K562 (cell line): Measurements from ENCODE around the gene NDOR1. TPM values are rescaled to one million over a fixed set of nuclear protein-coding genes. Genes with fewer than 3 reads are reported as not detected.

Source experiments
- ATAC-seq: fragments of 200-7000 bp; cut with Tn5 transposase; 3 replicates; pipeline ENCODE4 v1.9.1; 2020; ENCODE audit warnings: moderate library complexity
- BruUV-seq: library from RNA; stranded (reverse); fragments of 400-500 nt; replicated peaks from 2 replicates; lab custom pipeline; 2021; lab: Mats Ljungman, UMichigan
- CTCF ChIA-PET: fragments of 300-600 bp; formaldehyde crosslinking; extraction: SDS; loops from one replicate; lab custom pipeline; 2021; ENCODE audit warnings: low intra/inter-chr PET ratio; lab: Yijun Ruan, JAX
- POLR2A ChIA-PET: fragments of 300-600, 350-650 bp; sonication (Branson Sonifier 250); formaldehyde crosslinking; extraction: SDS; loops from one replicate; lab custom pipeline; 2021; ENCODE audit warnings: antibody characterized with exemption, inconsistent platforms; lab: Yijun Ruan, JAX
- DNase-seq, 4 experiments: peaks; one replicate each; pipeline versions ENCODE4 v3.0.0 to v3.0.0-alpha.2; 2011 to 2018; ENCODE audit warnings: low spot score in 3 of 4, mixed read lengths in 3 of 4; ENCODE audit errors: extremely low read depth in 1 of 4
- FAIRE-seq: peaks from 2 replicates; lab custom pipeline; 2011; peaks lifted over from hg19 to GRCh38; lab: Jason Lieb, UNC
- H2AFZ ChIP-seq: 2 replicates; pipeline ENCODE4 v1.6.0; 2011; ENCODE audit warnings: low read depth, low read length, control low read depth, inconsistent platforms
- H3K27ac ChIP-seq: fragments of 200-600 bp; 3 replicates; pipeline ENCODE4 v1.8.0; 2011; ENCODE audit warnings: low read depth, mild to moderate bottlenecking, control low read depth, inconsistent platforms, low read length, moderate library complexity, mixed read lengths; ENCODE audit errors: extremely low read depth
- H3K27me3 ChIP-seq, 2 experiments: fragments of 300-600 bp in 1 of 2; 2 replicates in 1 of 2; 3 replicates in 1 of 2; pipeline versions ENCODE4 v1.6.0 to v1.8.0; 2011; ENCODE audit warnings: inconsistent platforms in 2 of 2, low read length in 2 of 2, mild to moderate bottlenecking in 1 of 2, mixed read lengths in 1 of 2, moderate library complexity in 1 of 2; ENCODE audit not compliant: control insufficient read depth in 2 of 2, insufficient read depth in 2 of 2
- H3K36me3 ChIP-seq: fragments of 300-600 bp; 3 replicates; pipeline ENCODE4 v1.8.0; 2011; ENCODE audit warnings: mild to moderate bottlenecking, low read length, inconsistent platforms; ENCODE audit not compliant: control insufficient read depth, insufficient read depth
- H3K4me1 ChIP-seq, 2 experiments: fragments of 200-600 bp in 1 of 2; replicated peaks in 1 of 2; 2 replicates in 1 of 2; 3 replicates in 1 of 2; pipeline versions ENCODE4 v1.5.1 to v1.8.0; 2011; ENCODE audit warnings: inconsistent platforms in 2 of 2, low read length in 2 of 2, mild to moderate bottlenecking in 1 of 2, mixed read lengths in 1 of 2, moderate library complexity in 1 of 2; ENCODE audit not compliant: control insufficient read depth in 2 of 2, insufficient read depth in 2 of 2
- H3K4me2 ChIP-seq: 2 replicates; pipeline ENCODE4 v1.6.1; 2011; ENCODE audit warnings: low read length, control low read depth, inconsistent platforms, mixed read lengths; ENCODE audit not compliant: insufficient read depth
- H3K4me3 ChIP-seq: fragments of 200-600 bp; sonication (generic), shearing (Covaris generic); 2 replicates; pipeline ENCODE4 v1.5.1; 2016; ENCODE audit warnings: control low read depth, inconsistent platforms
- H3K79me2 ChIP-seq: fragments of 200-600 bp; 3 replicates; pipeline ENCODE4 v1.8.0; 2011; ENCODE audit warnings: low read length, inconsistent platforms; ENCODE audit not compliant: control insufficient read depth, insufficient read depth
- H3K9ac ChIP-seq, 2 experiments: 2 replicates each; pipeline versions ENCODE4 v1.6.0 to v1.6.1; 2011; ENCODE audit warnings: low read depth in 2 of 2, low read length in 2 of 2, control low read depth in 1 of 2, inconsistent platforms in 1 of 2, mild to moderate bottlenecking in 1 of 2, mixed read lengths in 1 of 2; ENCODE audit not compliant: insufficient read depth in 1 of 2
- H3K9me1 ChIP-seq: one replicate; pipeline ENCODE4 v1.6.0; 2011; ENCODE audit warnings: inconsistent platforms, mild to moderate bottlenecking, low read length, moderate library complexity; ENCODE audit not compliant: control insufficient read depth, insufficient read depth
- H3K9me3 ChIP-seq: replicated peaks from 2 replicates; pipeline ENCODE4 v1.5.1; 2011; ENCODE audit warnings: low read depth, low read length, inconsistent platforms; ENCODE audit not compliant: control insufficient read depth, insufficient read depth
- H4K20me1 ChIP-seq: replicated peaks from 2 replicates; pipeline ENCODE4 v1.6.1; 2011; ENCODE audit warnings: low read length, inconsistent platforms, mixed read lengths; ENCODE audit not compliant: control insufficient read depth, insufficient read depth
- CC2D1A ChIP-seq: fragments of 450-650 bp; IDR thresholded peaks from 2 replicates; pipeline ENCODE4 v1.6.1; 2017; ENCODE audit warnings: mild to moderate bottlenecking
- SAFB ChIP-seq: fragments of 200-400 bp; formaldehyde crosslinking; IDR thresholded peaks from 2 replicates; pipeline ENCODE4 v1.6.1; 2017; ENCODE audit warnings: low read depth, low read length, borderline replicate concordance
- ZNF146 ChIP-seq: IDR thresholded peaks from one replicate; pipeline ENCODE4 v1.6.1; 2018; ENCODE audit warnings: missing compliant biosample characterization; ENCODE audit not compliant: unreplicated experiment
- ZNF263 ChIP-seq: sonication (generic); formaldehyde crosslinking; IDR thresholded peaks from 2 replicates; pipeline ENCODE4 v1.8.0; 2022; ENCODE audit warnings: mild to moderate bottlenecking, missing genetic modification reagents, borderline replicate concordance
- WGBS: fragments of 100-300 bp; shearing (Covaris generic); methylation state at CpG from one replicate; pipeline ENCODE4 v1.1.6; 2016; ENCODE audit warnings: low coverage, mixed read lengths; ENCODE audit not compliant: insufficient coverage; ENCODE audit errors: missing lambda C conversion rate; 5-methylcytosine and 5-hydroxymethylcytosine counted together
- in situ Hi-C: fragments of 300-500 bp; cut with MboI; formaldehyde crosslinking; loops from 4 replicates; pipeline ENCODE4 v1.15.0; 2018; ENCODE audit warnings: inconsistent platforms, mixed read lengths
- intact Hi-C: fragments of 100-400 bp; cut with micrococcal nuclease; formaldehyde crosslinking; loops from 2 replicates; pipeline ENCODE4 v1.14.2; 2022
- polyA plus RNA-seq, 8 experiments: library from polyadenylated mRNA; depleted of rRNA in 4 of 8; stranded (reverse) in 5 of 8; unstranded in 3 of 8; fragments of >200 nt; fragmentation: Nextera tagmentation in 2 of 8; fragmentation: Illumina TruSeq in 1 of 8; extraction: Ambion mirVana in 2 of 8; extraction: Trizol in 1 of 8; gene quantifications; 2 replicates each; pipeline versions ENCODE4 v1.2.1 to v1.2.3, GENCODE V29; 2011 to 2014; ENCODE audit warnings: inconsistent platforms in 1 of 8, missing spikeins in 1 of 8
- total RNA-seq, 7 experiments: library from RNA; depleted of rRNA in 6 of 7; stranded (reverse); fragments of >200 nt in 6 of 7; fragmentation: Illumina TruSeq in 2 of 7; extraction: Trizol in 2 of 7; gene quantifications; 2 replicates each; pipeline versions ENCODE4 v1.2.1 to v1.2.3, GENCODE V29; 2011 to 2021; ENCODE audit warnings: low replicate concordance in 1 of 7

NDOR1 gene
- total and polyA plus RNA-seq, 9 of the 15 experiments (the other 6 are each of a cell fraction or from before 2014, with no cell fraction given): 0.06 to 36.9 (median 6.9) TPM

- Histone ChIP-seq H3K79me2 (no peaks in the 10 kb centered on the region), H3K27ac (no peak overlapping the region), H3K9me1 (no peaks in the 10 kb centered on the region), H3K36me3 (no peaks in the 10 kb centered on the region), H3K4me2 (no peak overlapping the region), H3K27me3 (peaks cover 29 to 55% of the 10 kb centered on the region in 2 experiments; a peak in 4 of 5 replicates), H3K9me3 (no peaks in the 10 kb centered on the region), H2AFZ (no peak overlapping the region), H3K4me1 (peaks cover 0 to 98% of the 10 kb centered on the region in 2 experiments; a peak in 2 of 5 replicates), H3K9ac (no peak overlapping the region), H4K20me1 (no peaks in the 10 kb centered on the region; the same call in 1 of the 2 replicates), H3K4me3 (no peak overlapping the region)
- POLR2A ChIA-PET: interaction anchor here (0.5 kb wide), 1 partner anchor 150 kb away, joined by 3 read pairs; no protein-coding TSS in a partner anchor
- CTCF ChIA-PET: no interaction called here
- no TSS peak for BruUV-seq
- WGBS: 3% methylated on average over 6 of the region's 44 CpGs
- FAIRE-seq (no peak), DNase-seq (peak; percentile 41 to 69 (median 55)), ATAC-seq (no peak)
- 0 out of 2 replicates have a peak, but pooled peaks have one; percentile 26 for TF ChIP-seq SAFB
- TF ChIP-seq ZNF146 (CRISPR knock-in tag): no peak
- TF ChIP-seq CC2D1A: no peak
- 0 out of 2 replicates have a peak, but pooled peaks have one; percentile 41 for TF ChIP-seq ZNF263 (CRISPR knock-in tag)
- intact Hi-C loops: no loop called here
- in situ Hi-C loops: no loop called here
Observed at GRCh38 chr9:137167277-137167746, 38.2 kb upstream of the NDOR1 start.
